ENCODE data around the gene NPM1. TPM values are rescaled to one million over a fixed set of nuclear protein-coding genes. Genes with fewer than 3 reads are reported as not detected.
"Not testable (repeated sequence)": the region's sequence is repeated elsewhere in the genome, so short reads cannot be mapped to it uniquely, and the experiment has no call there.

Gene NPM1
- total RNA-seq, 2 donors from 2014 or later = 310 to 501 TPM

DNA sequence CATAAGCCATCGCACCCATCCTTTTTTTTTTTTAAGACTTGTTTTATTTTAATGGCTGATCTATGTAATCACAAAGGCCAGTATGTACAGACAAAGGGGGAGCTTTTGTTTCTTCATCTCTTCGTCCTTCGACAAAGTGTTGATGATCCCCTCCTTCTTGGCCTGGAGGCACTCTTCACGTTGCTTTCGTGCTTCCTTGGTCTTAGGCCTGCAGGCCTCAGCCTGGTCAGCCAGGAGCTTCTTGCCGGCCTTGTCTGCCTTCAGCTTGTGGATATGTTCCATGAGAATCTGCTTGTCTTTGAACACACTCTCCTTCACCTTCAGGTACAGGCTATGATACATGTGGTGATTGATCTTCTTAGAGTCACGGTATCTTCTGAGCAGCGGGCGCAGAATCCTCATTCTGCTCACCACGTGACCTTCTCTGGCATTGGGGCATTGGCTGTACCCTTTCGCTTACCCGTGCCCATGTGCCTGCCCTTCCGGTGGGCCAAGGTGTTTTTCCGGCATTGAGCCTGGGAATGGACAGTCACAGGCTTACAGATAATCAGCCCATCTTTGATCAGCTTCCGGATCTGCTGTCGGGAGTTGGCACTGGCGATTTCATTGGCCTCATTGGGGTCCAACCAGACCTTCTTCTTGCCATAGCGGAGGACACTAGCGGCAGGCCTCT lies 42.6 kb upstream of the NPM1 start:
- TF ChIP-seq POLR2A (IDR thresholded peaks at IDR 0.05) = no peak
- TF ChIP-seq, protein P1, sequence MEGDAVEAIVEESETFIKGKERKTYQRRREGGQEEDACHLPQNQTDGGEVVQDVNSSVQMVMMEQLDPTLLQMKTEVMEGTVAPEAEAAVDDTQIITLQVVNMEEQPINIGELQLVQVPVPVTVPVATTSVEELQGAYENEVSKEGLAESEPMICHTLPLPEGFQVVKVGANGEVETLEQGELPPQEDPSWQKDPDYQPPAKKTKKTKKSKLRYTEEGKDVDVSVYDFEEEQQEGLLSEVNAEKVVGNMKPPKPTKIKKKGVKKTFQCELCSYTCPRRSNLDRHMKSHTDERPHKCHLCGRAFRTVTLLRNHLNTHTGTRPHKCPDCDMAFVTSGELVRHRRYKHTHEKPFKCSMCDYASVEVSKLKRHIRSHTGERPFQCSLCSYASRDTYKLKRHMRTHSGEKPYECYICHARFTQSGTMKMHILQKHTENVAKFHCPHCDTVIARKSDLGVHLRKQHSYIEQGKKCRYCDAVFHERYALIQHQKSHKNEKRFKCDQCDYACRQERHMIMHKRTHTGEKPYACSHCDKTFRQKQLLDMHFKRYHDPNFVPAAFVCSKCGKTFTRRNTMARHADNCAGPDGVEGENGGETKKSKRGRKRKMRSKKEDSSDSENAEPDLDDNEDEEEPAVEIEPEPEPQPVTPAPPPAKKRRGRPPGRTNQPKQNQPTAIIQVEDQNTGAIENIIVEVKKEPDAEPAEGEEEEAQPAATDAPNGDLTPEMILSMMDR (IDR thresholded peaks at IDR 0.05) = no peak
- intact Hi-C loops (cut with DNase I) = no loop called here

DNA sequence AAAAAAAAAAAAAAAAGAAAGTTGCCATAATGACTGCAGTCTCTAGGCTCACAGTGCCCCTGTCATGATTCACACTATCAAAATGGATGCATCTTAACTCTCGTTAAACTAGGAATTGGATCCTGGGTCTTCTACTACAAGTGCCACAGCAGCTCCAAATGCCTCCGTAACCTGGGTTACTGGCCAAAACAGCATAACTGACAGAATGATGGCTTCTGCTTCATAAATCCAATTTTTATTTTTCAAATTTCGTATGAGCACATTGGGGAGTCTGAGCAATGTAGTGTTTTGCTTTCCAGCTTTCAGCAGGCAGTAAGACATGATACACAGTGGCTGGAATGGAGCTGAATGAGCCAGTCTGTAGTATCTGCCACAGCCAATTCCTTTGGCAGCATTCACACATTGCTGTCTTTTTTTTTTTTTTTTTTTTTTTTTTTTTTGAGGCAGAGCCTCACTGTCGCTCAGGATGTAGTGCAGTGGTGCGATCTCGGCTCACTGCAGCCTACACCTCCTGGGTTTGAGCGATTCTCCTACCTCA lies 36.0 kb upstream of the NPM1 start:
- Histone ChIP-seq H3K4me1 (no peaks in the 10 kb centered on the region), H3K27ac (no peak overlapping the region), H3K27me3 (no peaks in the 10 kb centered on the region), H3K36me3 (replicated peaks in 1 of 2; ENCODE audit: insufficient read depth in 1 of 2, low read depth in 2 of 2) (no peaks in the 10 kb centered on the region), H3K9me3 (no peaks in the 10 kb centered on the region), H3K4me3 (no peak overlapping the region)
- intact Hi-C loops (cut with DNase I) = no loop called here
- 81 to 87% methylated on average over 6 of the region's 7 CpGs for WGBS, 2 donors
- DNase-seq = no peak
- no peak for ATAC-seq
- TF ChIP-seq, protein P1 (IDR thresholded peaks at IDR 0.05) = no peak
- TF ChIP-seq POLR2A (IDR thresholded peaks at IDR 0.05) = no peak

More for the DNA sequence above, 42.6 kb upstream of the NPM1 start:
- Histone ChIP-seq H3K4me1 (peaks cover 5% of the 10 kb centered on the region), H3K36me3 (replicated peaks in 1 of 2; ENCODE audit: insufficient read depth in 1 of 2, low read depth in 2 of 2) (no peaks in the 10 kb centered on the region), H3K4me3 (no peak overlapping the region), H3K9me3 (no peaks in the 10 kb centered on the region), H3K27ac (no peak overlapping the region), H3K27me3 (no peaks in the 10 kb centered on the region)
- ATAC-seq (no peak), DNase-seq (no peak)
- WGBS, 2 donors = 89% methylated on average over 18 to 19 of the region's 19 CpGs

DNA sequence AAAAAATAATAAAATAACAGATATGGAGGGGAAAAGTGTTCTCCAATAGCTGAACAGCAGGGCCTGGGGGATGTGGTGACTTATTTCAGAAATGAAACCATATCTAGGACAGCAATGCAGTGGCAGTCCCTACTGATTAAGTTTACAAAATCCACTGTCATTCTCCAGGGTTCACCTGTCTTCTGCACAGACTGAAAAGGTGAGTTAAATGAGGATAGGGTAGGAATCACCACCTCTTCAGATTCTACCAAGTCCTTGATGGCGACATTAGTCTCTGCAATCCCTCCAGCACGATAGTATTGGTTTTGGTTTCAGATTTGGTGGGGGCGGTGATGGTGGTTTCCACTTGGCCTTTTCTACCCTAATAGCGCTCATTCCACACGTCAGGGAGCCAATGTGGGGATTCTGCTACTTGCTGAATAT lies 32.3 kb upstream of the NPM1 start:
- H3K4me3 ChIP-seq = no peak overlapping the region
- DNase-seq (no peak), ATAC-seq (no peak)
- no peaks in the 10 kb centered on the region for H3K9me3 ChIP-seq
- H3K36me3 ChIP-seq (replicated peaks in 1 of 2; ENCODE audit: insufficient read depth in 1 of 2, low read depth in 2 of 2) = no peaks in the 10 kb centered on the region
- intact Hi-C loops (cut with DNase I) = no loop called here
- 85 to 92% methylated on average over 5 of the region's 5 CpGs for WGBS, 2 donors
- TF ChIP-seq, protein P1 (IDR thresholded peaks at IDR 0.05) = no peak
- TF ChIP-seq POLR2A (IDR thresholded peaks at IDR 0.05) = no peak
- H3K4me1 ChIP-seq = no peaks in the 10 kb centered on the region
- H3K27ac ChIP-seq = no peak overlapping the region
- H3K27me3 ChIP-seq = no peaks in the 10 kb centered on the region

DNA sequence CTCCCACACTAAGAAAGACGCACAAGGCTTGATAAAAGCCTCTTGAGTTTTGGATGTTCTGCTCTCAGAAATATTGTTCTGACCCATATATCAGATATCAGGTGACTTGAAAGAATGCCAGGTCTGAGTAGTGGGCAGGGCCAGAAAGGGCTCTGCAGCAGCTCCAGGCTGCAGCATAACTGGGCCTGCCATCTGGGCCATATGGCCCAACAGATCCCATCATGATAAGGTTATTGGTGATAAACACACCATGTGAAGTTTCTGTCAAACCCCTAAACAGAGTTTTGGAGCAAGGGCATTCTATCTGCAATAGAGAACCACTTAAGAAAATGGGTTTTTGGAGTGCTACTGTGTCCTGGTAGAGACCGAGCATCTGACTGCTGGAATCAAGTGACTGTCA lies 29.8 kb upstream of the NPM1 start:
- intact Hi-C loops (cut with DNase I) = no loop called here
- no peaks in the 10 kb centered on the region for H3K4me1 ChIP-seq
- no peak for DNase-seq
- H3K27me3 ChIP-seq = no peaks in the 10 kb centered on the region
- WGBS, 2 donors = 87 to 88% methylated on average over 2 of the region's 2 CpGs
- H3K9me3 ChIP-seq = no peaks in the 10 kb centered on the region
- no peak for ATAC-seq
- no peaks in the 10 kb centered on the region for H3K36me3 ChIP-seq (replicated peaks in 1 of 2; ENCODE audit: insufficient read depth in 1 of 2, low read depth in 2 of 2)
- no peak overlapping the region for H3K4me3 ChIP-seq
- TF ChIP-seq, protein P1 (IDR thresholded peaks at IDR 0.05) = no peak
- no peak for TF ChIP-seq POLR2A (IDR thresholded peaks at IDR 0.05)
- no peak overlapping the region for H3K27ac ChIP-seq

DNA sequence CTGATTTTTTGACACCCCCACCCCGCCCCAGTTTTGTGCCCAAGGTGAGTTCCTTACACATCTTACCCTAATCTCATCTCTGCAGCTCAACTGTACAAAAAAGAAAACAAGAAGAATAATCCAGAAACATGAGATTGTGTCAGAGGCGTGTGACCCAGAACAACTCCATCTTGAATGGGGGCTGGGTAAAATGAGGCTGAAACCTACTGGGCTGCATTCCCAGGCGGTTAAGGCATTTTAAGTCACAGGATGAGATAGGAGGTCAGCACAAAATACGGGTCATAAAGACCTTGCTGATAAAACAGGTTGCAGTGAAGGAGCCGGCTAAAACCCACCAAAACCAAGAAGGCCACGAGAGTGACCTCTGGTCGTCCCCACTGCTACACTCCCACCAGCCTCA lies 26.5 kb upstream of the NPM1 start:
- DNase-seq; intact Hi-C loops (cut with DNase I); H3K9me3 ChIP-seq; H3K4me3 ChIP-seq; ATAC-seq; H3K36me3 ChIP-seq (replicated peaks in 1 of 2; ENCODE audit: insufficient read depth in 1 of 2, low read depth in 2 of 2); H3K27me3 ChIP-seq; H3K4me1 ChIP-seq; H3K27ac ChIP-seq: not testable (repeated sequence)
- WGBS, 2 donors = 76 to 77% methylated on average over 7 of the region's 7 CpGs

DNA sequence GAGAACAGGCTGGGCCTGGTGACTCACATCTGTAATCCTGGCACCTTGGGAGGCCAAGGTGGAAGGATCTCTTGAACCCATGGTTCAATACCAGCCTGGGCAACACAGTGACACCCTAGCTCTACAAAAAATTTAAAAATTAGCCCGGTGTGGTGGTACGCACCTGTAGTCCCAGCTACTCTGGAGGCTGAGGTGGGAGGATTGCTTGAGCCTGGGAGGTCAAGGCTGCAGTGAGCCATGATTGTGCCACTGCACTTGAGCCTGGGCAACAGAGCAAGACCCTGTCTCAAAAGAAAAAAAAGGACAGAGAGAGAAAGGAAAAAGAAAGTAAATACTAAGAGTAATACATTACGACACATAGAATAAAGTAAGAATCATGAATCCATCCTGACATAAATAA lies 24.4 kb upstream of the NPM1 start:
- not testable (repeated sequence) for H3K4me3 ChIP-seq, ATAC-seq

More for the DNA sequence above, 24.4 kb upstream of the NPM1 start:
- H3K27ac ChIP-seq; H3K27me3 ChIP-seq; H3K4me1 ChIP-seq; H3K9me3 ChIP-seq; intact Hi-C loops (cut with DNase I); DNase-seq; H3K36me3 ChIP-seq (replicated peaks in 1 of 2; ENCODE audit: insufficient read depth in 1 of 2, low read depth in 2 of 2): not testable (repeated sequence)
- 91 to 99% methylated on average over 3 of the region's 3 CpGs for WGBS, 2 donors
